Rectal smooth muscle tissue (tissue), 1 donor: ENCODE results near the gene OTOGL.

ENCODE experiments used
- H3K27ac ChIP-seq: one replicate; pipeline ENCODE4 v1.7.0; 2013; ENCODE audit warnings: low read depth, low read length, inconsistent platforms
- H3K27me3 ChIP-seq: one replicate; pipeline ENCODE4 v1.7.0; 2013; ENCODE audit warnings: low read length; ENCODE audit not compliant: control insufficient read depth, insufficient read depth
- H3K36me3 ChIP-seq: one replicate; pipeline ENCODE4 v1.7.0; 2013; ENCODE audit warnings: low read length; ENCODE audit not compliant: control insufficient read depth, insufficient read depth
- H3K4me1 ChIP-seq: one replicate; pipeline ENCODE4 v1.7.0; 2013; ENCODE audit warnings: low read length; ENCODE audit not compliant: control insufficient read depth, insufficient read depth
- H3K4me3 ChIP-seq: one replicate; pipeline ENCODE4 v1.7.0; 2013; ENCODE audit warnings: low read length
- H3K9ac ChIP-seq: one replicate; pipeline ENCODE4 v1.7.0; 2013; ENCODE audit warnings: low read length

OTOGL gene

GRCh38 chr12:80420075-80420474, 320.7 kb downstream of the OTOGL start:
- H3K9ac ChIP-seq, result no peak overlapping the region
- H3K4me1 ChIP-seq, result no peaks in the 10 kb centered on the region
- no peak overlapping the region for H3K4me3 ChIP-seq
- no peaks in the 10 kb centered on the region for H3K36me3 ChIP-seq
- H3K27ac ChIP-seq, result no peak overlapping the region
- no peaks in the 10 kb centered on the region for H3K27me3 ChIP-seq

- Histone ChIP-seq H3K4me1 (no peaks in the 10 kb centered on the region), H3K27me3 (no peaks in the 10 kb centered on the region)
These were observed 323.2 kb downstream of the OTOGL start for GRCh38 chr12:80422550-80422949.

More at GRCh38 chr12:80422550-80422949, 323.2 kb downstream of the OTOGL start:
- Histone ChIP-seq H3K9ac (no peak overlapping the region), H3K36me3 (no peaks in the 10 kb centered on the region), H3K4me3 (no peak overlapping the region), H3K27ac (no peak overlapping the region)
